Measurements from ENCODE around the gene PHACTR4. TPM values are rescaled to one million over a fixed set of nuclear protein-coding genes. Genes with fewer than 3 reads are reported as not detected.
"Not testable (repeated sequence)": the region's sequence is repeated elsewhere in the genome, so short reads cannot be mapped to it uniquely, and the experiment has no call there.

PHACTR4 gene
- total RNA-seq, 2 experiments from 2014 or later, result 28.3 to 29.7 TPM

GRCh38 chr1:28526886-28527285 lies 157.3 kb downstream of the PHACTR4 start:
- Mint-ChIP-seq H3K9me3 (no peaks in the 10 kb centered on the region), H3K27ac (no peak overlapping the region), H3K36me3 (peaks cover 14% of the 10 kb centered on the region), H3K27me3 (no peaks in the 10 kb centered on the region), H3K4me3 (no peak overlapping the region), H3K4me1 (peaks cover 11% of the 10 kb centered on the region)
- DNase-seq, result no peak
- POLR2A ChIA-PET, result no interaction called here
- ATAC-seq (ENCODE audit: low read depth), result no peak

GRCh38 chr1:28530456-28530855 lies 160.9 kb downstream of the PHACTR4 start:
- Mint-ChIP-seq H3K27ac (no peak overlapping the region), H3K27me3 (no peaks in the 10 kb centered on the region), H3K4me3 (no peak overlapping the region), H3K4me1 (peaks cover 1% of the 10 kb centered on the region), H3K36me3 (peaks cover 18% of the 10 kb centered on the region), H3K9me3 (no peaks in the 10 kb centered on the region)
- POLR2A ChIA-PET, result no interaction called here
- ATAC-seq (ENCODE audit: low read depth), result no peak
- DNase-seq, result no peak

GRCh38 chr1:28534671-28535070 lies 165.1 kb downstream of the PHACTR4 start:
- Mint-ChIP-seq H3K9me3 (no peaks in the 10 kb centered on the region), H3K4me1 (peaks cover 1% of the 10 kb centered on the region), H3K27ac (no peak overlapping the region), H3K36me3 (peaks cover 21% of the 10 kb centered on the region), H3K4me3 (no peak overlapping the region), H3K27me3 (no peaks in the 10 kb centered on the region)
- ATAC-seq (ENCODE audit: low read depth), result no peak
- no peak for DNase-seq
- POLR2A ChIA-PET, result interaction anchor here (0.8 kb wide), 1 partner anchor 46 kb away, joined by 3 read pairs; no protein-coding TSS in a partner anchor

- no peak overlapping the region for H3K4me3 Mint-ChIP-seq
- no peak for ATAC-seq (ENCODE audit: low read depth)
- POLR2A ChIA-PET, result interaction anchor here (0.8 kb wide), 1 partner anchor 46 kb away, joined by 3 read pairs; no protein-coding TSS in a partner anchor
- no peak for DNase-seq
- H3K27me3 Mint-ChIP-seq, result no peaks in the 10 kb centered on the region
- H3K27ac Mint-ChIP-seq, result no peak overlapping the region
- no peaks in the 10 kb centered on the region for H3K9me3 Mint-ChIP-seq
- peaks cover 1% of the 10 kb centered on the region for H3K4me1 Mint-ChIP-seq
- peaks cover 21% of the 10 kb centered on the region for H3K36me3 Mint-ChIP-seq
Measured at GRCh38 chr1:28535180-28535579, 165.6 kb downstream of the PHACTR4 start.

GRCh38 chr1:28537457-28538199 lies 168.1 kb downstream of the PHACTR4 start:
- peaks cover 10% of the 10 kb centered on the region for H3K36me3 Mint-ChIP-seq
- ATAC-seq (ENCODE audit: low read depth), result no peak
- peaks cover 1% of the 10 kb centered on the region for H3K4me1 Mint-ChIP-seq
- H3K27me3 Mint-ChIP-seq, result no peaks in the 10 kb centered on the region
- H3K27ac Mint-ChIP-seq, result no peak overlapping the region
- H3K9me3 Mint-ChIP-seq, result no peaks in the 10 kb centered on the region
- H3K4me3 Mint-ChIP-seq, result no peak overlapping the region
- POLR2A ChIA-PET, result no interaction called here
- no peak for DNase-seq

- POLR2A ChIA-PET, result no interaction called here
Measured at GRCh38 chr1:28538286-28538685, 168.7 kb downstream of the PHACTR4 start.

GRCh38 chr1:28540651-28541050 lies 171.1 kb downstream of the PHACTR4 start:
- H3K27ac Mint-ChIP-seq, result no peak overlapping the region
- peaks cover 5% of the 10 kb centered on the region for H3K36me3 Mint-ChIP-seq
- no peaks in the 10 kb centered on the region for H3K4me1 Mint-ChIP-seq
- H3K4me3 Mint-ChIP-seq, result no peak overlapping the region
- no peaks in the 10 kb centered on the region for H3K9me3 Mint-ChIP-seq
- no peak for ATAC-seq (ENCODE audit: low read depth)
- POLR2A ChIA-PET, result interaction anchor here (1.4 kb wide), 1 partner anchor 41 kb away, joined by 5 read pairs; no protein-coding TSS in a partner anchor
- DNase-seq, result no peak
- H3K27me3 Mint-ChIP-seq, result no peaks in the 10 kb centered on the region

More at GRCh38 chr1:28538286-28538685, 168.7 kb downstream of the PHACTR4 start:
- H3K4me3 Mint-ChIP-seq, result no peak overlapping the region
- no peaks in the 10 kb centered on the region for H3K27me3 Mint-ChIP-seq
- DNase-seq (no peak), ATAC-seq (ENCODE audit: low read depth) (no peak)
- peaks cover 1% of the 10 kb centered on the region for H3K4me1 Mint-ChIP-seq
- peaks cover 9% of the 10 kb centered on the region for H3K36me3 Mint-ChIP-seq
- no peak overlapping the region for H3K27ac Mint-ChIP-seq
- H3K9me3 Mint-ChIP-seq, result no peaks in the 10 kb centered on the region

GRCh38 chr1:28541414-28542015 lies 172.0 kb downstream of the PHACTR4 start:
- DNase-seq; H3K9me3 Mint-ChIP-seq; H3K27ac Mint-ChIP-seq; H3K27me3 Mint-ChIP-seq; H3K36me3 Mint-ChIP-seq; H3K4me1 Mint-ChIP-seq; ATAC-seq (ENCODE audit: low read depth); H3K4me3 Mint-ChIP-seq: not testable (repeated sequence)
- POLR2A ChIA-PET, result interaction anchor here (0.7 to 1.4 kb wide), 2 partner anchors 40 to 146 kb away, joined by 4 to 5 read pairs; no protein-coding TSS in a partner anchor

GRCh38 chr1:28545246-28545628 lies 175.7 kb downstream of the PHACTR4 start:
- no peak for DNase-seq
- no peak for ATAC-seq (ENCODE audit: low read depth)
- H3K4me1 Mint-ChIP-seq, result no peaks in the 10 kb centered on the region
- no peak overlapping the region for H3K4me3 Mint-ChIP-seq
- no peaks in the 10 kb centered on the region for H3K27me3 Mint-ChIP-seq
- POLR2A ChIA-PET, result interaction anchor here (1.1 kb wide), 1 partner anchor 34 kb away, joined by 4 read pairs; no protein-coding TSS in a partner anchor
- no peak overlapping the region for H3K27ac Mint-ChIP-seq
- H3K9me3 Mint-ChIP-seq, result no peaks in the 10 kb centered on the region
- no peaks in the 10 kb centered on the region for H3K36me3 Mint-ChIP-seq

- POLR2A ChIA-PET, result no interaction called here
- Mint-ChIP-seq H3K4me1 (peaks cover 6% of the 10 kb centered on the region), H3K27ac (no peak overlapping the region), H3K4me3 (no peak overlapping the region), H3K27me3 (no peaks in the 10 kb centered on the region), H3K36me3 (no peaks in the 10 kb centered on the region), H3K9me3 (no peaks in the 10 kb centered on the region)
- ATAC-seq (ENCODE audit: low read depth) (no peak), DNase-seq (no peak)
Measured at GRCh38 chr1:28548318-28548717, 178.8 kb downstream of the PHACTR4 start.

Other genes with a start within 250 kb of the PHACTR4 start
- 1 to 10 TPM in 1 of 2 experiments, under 1 TPM in 1; 0.99 to 1.1 TPM for gene PTAFR, start 193.1 kb upstream of the PHACTR4 start, total RNA-seq
- gene DNAJC8, start 136.7 kb upstream of the PHACTR4 start, total RNA-seq, result 100 to 1,000 TPM; 106 TPM
- 100 to 1,000 TPM; 209 to 222 TPM for gene ATP5IF1, start 133.6 kb upstream of the PHACTR4 start, total RNA-seq
- gene SESN2, start 110.2 kb upstream of the PHACTR4 start, total RNA-seq, result 10 to 100 TPM; 14.6 to 16.0 TPM
- 10 to 100 TPM; 15.4 to 17.7 TPM for gene MED18, start 40.7 kb upstream of the PHACTR4 start, total RNA-seq
- gene RCC1, start 136.3 kb downstream of the PHACTR4 start, total RNA-seq, result 10 to 100 TPM; 46.2 to 51.7 TPM
- gene TRNAU1AP, start 183.3 kb downstream of the PHACTR4 start, total RNA-seq, result 10 to 100 TPM; 54.2 to 58.9 TPM
- gene RAB42, start 222.5 kb downstream of the PHACTR4 start, total RNA-seq, result under 1 TPM; 0.50 to 0.79 TPM